Cardiac fibroblast (primary cell): ENCODE results near the gene PLEKHO2.

Source experiments
- DNase-seq, 2 donors: peaks; one replicate each; pipeline versions ENCODE4 v3.0.0 to v3.0.0-alpha.2; 2010; ENCODE audit warnings: low read depth in 2 of 2
- H3K4me3 ChIP-seq, 2 donors: replicated peaks in 1 of 2; 1 replicate in 1 of 2; 2 replicates in 1 of 2; pipeline ENCODE4 v1.5.1; 2011; ENCODE audit warnings: low read depth in 2 of 2, low read length in 2 of 2, mild to moderate bottlenecking in 2 of 2, moderate library complexity in 1 of 2
- TF ChIP-seq, protein P1 (sequence below): IDR thresholded peaks from one replicate; pipeline ENCODE4 v1.5.1; 2011; ENCODE audit warnings: low read depth, mild to moderate bottlenecking, low read length, inconsistent platforms

The PLEKHO2 gene

DNA sequence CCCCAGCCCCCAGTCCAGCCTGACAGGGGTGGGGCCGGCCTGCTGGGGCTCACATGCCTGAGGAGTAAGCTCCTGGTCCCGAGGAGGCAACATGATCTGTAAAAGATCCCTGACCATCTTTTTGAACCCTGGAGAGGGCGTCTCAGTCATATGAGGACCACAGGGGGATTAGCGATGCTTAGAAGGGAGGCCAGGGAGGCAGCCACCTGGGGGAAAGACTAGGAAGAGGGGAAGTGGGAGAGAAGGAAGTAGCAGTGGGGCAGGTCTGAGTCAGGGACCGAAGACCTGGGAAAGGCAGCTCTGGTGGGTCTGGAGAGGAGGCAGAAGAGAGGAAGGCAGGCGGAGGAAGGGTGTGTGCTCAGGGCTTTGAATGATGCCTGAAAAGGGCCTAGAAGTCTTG, 35.2 kb upstream of the PLEKHO2 start:
- H3K4me3 ChIP-seq: no peak overlapping the region
- no peak for DNase-seq
- TF ChIP-seq, protein P1, sequence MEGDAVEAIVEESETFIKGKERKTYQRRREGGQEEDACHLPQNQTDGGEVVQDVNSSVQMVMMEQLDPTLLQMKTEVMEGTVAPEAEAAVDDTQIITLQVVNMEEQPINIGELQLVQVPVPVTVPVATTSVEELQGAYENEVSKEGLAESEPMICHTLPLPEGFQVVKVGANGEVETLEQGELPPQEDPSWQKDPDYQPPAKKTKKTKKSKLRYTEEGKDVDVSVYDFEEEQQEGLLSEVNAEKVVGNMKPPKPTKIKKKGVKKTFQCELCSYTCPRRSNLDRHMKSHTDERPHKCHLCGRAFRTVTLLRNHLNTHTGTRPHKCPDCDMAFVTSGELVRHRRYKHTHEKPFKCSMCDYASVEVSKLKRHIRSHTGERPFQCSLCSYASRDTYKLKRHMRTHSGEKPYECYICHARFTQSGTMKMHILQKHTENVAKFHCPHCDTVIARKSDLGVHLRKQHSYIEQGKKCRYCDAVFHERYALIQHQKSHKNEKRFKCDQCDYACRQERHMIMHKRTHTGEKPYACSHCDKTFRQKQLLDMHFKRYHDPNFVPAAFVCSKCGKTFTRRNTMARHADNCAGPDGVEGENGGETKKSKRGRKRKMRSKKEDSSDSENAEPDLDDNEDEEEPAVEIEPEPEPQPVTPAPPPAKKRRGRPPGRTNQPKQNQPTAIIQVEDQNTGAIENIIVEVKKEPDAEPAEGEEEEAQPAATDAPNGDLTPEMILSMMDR: no peak

DNA sequence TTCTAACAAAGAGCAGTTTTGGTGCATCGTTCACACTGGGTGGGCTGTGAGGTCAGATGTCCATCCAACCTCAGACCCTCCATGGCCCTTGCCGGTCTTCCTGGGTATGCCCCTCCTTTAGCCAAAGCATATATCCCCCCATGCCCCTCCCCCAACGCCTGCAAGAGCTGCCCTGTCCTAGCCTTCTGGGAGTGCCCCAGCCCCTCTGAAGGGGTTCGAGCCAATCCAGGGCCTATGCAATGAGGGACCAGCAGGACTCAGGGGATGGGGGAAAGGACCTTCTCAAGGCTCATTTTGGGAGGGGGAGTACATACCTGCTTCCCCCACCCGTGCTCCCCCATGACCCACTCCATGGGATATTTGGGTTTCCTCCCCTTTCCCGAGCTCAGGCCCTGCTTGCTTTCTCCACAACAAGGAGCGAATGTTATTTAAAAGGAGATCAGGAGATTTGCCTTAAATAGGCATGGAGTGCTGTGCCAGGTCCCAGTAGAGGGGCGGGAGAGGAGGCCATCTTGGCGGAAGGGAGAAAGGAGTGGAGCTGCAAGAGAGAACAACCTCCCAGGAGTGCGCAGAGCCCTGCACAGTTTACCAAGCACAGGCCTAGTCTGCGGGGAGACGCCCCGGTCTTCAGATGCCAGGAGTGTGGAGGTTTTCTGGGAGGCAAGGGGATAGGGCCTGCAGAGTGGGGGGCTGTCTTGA, 34.5 kb upstream of the PLEKHO2 start:
- TF ChIP-seq, protein P1: no peak
- H3K4me3 ChIP-seq: no peak overlapping the region
- no peak for DNase-seq

DNA sequence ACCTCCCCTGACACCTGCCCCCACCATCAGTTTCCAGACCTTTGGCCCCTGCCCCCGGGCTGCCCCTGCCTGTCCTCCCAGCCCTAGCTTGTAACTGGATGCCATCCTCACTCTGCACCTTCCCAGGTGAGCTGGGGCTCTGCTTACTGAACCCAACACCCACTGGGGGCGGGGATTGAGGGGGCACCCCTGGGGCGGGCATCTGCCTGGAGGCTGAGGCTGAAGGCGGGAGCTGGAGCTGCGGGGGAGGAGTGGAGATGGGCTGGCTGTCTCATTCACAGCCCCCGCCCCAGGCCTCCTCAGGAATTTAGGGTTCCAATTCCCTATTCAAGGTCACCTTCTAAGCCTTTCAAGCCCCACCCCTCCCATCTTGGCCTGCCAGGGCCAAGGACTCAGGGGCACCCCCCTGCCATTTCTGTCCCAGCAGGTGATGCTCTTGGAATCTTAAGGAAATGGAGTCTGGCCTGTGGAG, 33.9 kb upstream of the PLEKHO2 start:
- no peak for DNase-seq
- no peak overlapping the region for H3K4me3 ChIP-seq
- TF ChIP-seq, protein P1: no peak

DNA sequence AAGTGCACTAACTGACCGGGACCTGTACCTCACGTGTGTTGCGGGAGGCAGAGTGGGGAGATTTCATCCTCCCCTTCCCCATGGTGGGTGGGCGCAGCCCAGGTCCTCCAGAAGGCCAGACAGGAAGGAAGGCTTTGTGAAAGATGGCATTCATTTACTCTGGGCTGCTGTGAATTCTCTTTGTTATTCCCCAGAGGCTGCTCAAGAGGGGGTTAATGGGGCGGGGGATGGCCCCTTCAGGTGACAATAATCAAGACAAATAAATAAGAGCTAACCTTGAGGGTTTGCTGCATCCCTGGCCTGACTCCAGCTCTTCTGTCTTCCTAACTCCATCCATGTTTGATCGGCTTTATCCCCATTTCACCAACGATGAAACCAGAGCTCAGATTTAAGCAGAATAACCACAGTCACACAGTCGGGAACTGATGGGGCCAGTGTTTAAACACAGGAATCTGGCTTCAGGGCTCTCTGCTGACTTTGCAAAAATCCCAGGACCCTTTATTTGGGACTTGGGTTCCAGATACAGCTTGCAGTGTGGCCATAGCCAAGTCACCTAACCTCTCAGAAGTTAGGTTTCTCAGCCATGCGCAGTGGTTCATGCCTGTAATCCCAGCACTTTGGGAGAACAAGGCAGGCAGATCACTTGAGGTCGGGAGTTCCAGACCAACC, 32.8 kb upstream of the PLEKHO2 start:
- TF ChIP-seq, protein P1: no peak
- no peak overlapping the region for H3K4me3 ChIP-seq
- DNase-seq: no peak

DNA sequence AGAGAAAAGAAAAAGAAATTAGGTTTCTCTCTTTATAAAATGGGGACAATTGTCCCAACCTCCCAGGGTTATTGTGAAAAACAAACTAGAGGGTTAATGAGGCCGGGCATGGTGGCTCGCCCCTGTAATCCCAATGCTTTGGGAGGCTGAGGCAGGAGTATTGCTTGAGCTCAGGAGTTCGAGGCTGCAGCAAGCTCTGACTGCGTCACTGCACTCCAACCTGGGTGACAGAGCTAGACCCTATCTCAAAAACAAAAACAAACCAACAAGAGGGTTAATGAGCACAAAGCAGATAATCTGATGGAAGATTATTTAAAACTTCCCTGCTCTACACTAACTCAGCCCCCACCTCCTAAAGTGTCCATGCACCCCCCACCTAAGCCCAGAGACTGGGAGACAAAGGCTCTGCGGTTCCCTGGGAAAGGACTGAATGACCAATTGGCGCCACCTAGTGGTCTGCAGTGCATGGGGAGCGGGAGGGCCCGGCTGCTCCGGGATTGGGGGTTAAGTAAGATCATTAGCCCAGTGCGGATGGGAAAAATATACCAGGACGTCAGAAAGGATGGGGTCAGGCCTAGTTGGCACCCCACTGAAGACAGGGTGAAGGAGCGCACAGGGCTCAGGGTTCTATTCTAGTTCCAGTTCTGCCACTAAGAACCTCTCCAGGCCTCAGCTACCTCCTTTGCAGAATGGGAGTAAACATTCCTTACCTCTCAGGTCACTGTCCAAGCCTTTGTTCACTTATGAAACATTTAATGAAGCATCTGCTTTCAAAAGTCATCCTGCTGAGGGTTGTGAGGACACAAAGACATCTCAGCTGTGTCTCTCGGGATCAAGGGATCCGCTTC, 31.8 kb upstream of the PLEKHO2 start:
- peak; percentile 77 to 81 for DNase-seq
- H3K4me3 ChIP-seq: no peak overlapping the region
- TF ChIP-seq, protein P1: peak; percentile 97

DNA sequence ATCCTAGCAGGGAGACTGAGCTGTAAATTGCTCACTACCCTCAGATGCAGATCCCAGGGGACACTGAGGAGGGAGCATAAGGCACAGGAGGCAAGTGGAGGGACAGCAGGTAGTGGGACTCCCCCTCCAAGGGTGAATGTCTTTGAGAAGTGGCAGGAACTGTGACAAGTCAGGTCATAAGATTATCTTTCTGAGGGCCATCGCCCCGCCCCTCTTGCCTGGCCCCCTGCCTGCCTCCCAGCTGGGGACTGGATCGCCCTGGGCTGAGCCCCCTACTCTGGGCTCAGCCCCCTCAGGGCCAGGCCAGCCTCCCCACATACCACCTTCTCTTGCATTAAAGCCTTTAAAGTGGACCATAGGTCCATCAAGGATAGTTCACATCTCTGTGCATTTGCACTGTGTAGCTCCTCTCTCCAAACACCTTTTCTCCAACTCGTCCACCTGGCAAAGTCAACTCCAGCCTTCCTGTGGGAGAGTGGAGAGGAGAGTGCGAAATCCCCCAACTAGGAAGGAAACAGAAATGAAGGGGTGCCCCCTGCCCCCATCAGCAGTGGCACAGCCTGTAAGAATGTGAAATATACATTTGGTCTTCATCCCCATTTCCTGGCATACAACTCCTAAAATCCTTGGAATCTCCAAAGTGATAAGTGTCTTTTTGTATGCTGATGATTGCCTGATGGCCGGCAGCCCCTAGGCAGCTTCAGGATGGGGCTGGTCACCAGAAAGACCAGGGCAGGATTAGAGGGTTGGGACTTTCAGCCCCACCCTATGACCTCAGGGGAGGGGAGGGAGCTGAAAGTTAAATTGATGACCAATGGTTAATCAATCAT, 31.0 kb upstream of the PLEKHO2 start:
- no peak overlapping the region for H3K4me3 ChIP-seq
- TF ChIP-seq, protein P1: no peak
- no peak for DNase-seq
